CMK (cell line): ENCODE data around the gene TRIM58.

Experiments
- DNase-seq: peaks from one replicate; pipeline ENCODE4 v3.0.0-alpha.2; 2010; ENCODE audit warnings: low read depth

TRIM58 gene

GRCh38 chr1:247884797-247885413 is 27.9 kb downstream of the TRIM58 start:
- no peak for DNase-seq

DNA sequence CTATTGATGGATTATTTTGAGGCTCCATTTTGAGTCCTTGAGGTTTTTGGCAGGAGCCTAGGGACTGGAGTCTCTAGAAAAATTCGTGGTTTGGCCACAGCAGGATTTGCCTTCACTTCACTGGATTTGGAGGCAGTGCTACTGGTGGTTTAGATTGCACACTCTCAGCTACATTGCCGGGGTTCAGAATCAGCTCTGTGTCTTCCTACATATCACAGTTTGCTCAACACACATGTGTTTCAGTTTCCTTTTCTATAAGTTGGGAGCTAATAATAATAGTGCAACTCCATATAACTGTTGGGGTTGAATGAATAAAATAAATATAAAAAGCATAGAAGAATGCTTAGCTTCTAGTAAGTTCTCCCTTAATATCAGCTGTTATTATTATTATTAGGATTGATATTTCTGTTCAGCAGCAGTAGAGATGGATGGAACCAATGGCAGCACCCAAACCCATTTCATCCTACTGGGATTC is 38.2 kb downstream of the TRIM58 start, which contains the start of gene OR2W3:
Gene OR2W3 (plus strand): TSS at position 425 of the 475 bp plus-strand sequence. CDS start 0 bp downstream, at position 425.
- DNase-seq = no peak

GRCh38 chr1:247895976-247896375 is 39.0 kb downstream of the TRIM58 start:
- DNase-seq = no peak

GRCh38 chr1:247904122-247904521 is 47.1 kb downstream of the TRIM58 start:
- DNase-seq = no peak

GRCh38 chr1:247905181-247905580 is 48.2 kb downstream of the TRIM58 start:
- peak; percentile 66 for DNase-seq

GRCh38 chr1:247905910-247906503 is 49.0 kb downstream of the TRIM58 start:
- peak; percentile 41 for DNase-seq

GRCh38 chr1:247906504-247907047 is 49.6 kb downstream of the TRIM58 start:
- peak; percentile 74 for DNase-seq

DNA sequence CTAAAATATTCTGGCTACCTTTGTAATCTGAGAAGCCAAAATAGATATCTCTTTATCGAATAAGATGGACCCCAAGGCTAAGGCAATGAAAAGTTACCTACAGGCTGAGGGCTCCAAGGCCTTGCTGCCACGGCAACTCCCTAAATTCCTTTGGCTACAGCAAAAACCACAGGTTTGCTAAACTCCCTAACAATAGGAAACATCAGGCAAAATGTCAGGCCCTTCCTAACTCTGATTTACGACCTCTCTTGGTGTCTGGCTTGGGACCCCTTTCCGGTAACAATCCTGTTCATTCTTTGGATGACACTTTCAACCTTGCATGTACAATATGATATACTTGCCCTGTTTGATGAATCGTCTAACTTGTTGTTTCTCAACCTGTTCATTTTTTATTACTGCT is 51.8 kb downstream of the TRIM58 start:
- no peak for DNase-seq

GRCh38 chr1:247913786-247914185 is 56.8 kb downstream of the TRIM58 start:
- no peak for DNase-seq

DNA sequence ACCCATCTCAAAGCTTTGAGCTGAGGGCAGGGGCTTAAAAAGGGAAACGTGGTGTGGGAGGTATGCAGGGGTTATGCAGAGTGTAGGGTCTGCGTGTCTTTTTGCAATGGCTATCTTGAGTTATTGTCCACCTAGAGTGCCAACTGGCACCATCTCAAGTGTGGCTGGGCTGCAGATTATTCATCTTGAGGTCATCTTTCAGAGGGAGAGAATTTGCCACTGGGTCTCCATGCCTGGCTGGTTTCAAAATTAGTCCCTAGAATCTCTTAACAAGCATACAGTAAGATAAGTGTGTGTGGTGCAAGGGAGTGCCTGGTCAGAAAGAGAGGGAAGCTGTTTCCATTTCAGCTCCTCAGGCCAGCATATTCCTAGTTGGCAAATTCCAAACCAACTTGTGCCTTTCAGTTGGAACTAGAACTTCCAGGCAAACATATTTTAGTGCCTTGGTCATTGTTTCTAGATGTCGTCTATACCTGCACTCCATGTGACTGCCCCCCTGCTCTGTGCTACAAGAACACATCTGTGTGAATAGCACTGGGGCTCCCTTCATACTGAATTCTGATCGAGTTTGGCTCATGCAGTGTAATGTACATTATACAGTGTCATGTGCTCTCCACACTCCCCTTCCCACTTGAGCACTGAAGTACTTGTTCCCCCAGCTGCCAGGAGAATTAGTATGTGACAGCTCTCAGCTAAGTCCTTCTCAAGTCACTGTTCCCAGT is 58.1 kb downstream of the TRIM58 start:
- DNase-seq = no peak

DNA sequence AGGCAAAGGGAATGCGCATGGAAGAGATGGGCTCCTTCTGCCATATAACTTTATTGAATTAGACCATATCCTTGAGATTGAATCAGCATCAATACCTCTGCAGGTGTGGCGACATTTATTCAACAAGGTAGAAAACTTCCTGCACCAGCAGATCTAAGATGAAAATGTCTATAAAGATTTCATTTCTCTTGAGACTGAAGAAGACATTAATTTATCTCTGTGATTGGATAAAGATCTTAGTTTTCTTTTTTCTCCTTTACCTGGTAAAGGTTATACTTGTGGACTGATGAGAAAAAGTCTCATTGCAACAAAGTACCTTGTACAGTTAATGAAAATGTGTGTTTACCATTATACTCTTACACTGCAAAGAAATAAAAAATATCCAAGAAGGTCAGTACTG is 63.0 kb downstream of the TRIM58 start, which contains the start of gene OR2T8:
Gene OR2T8 (plus strand): TSS at position 301 of the 400 bp plus-strand sequence. CDS start 766 bp downstream, outside the sequence.
- DNase-seq = no peak

DNA sequence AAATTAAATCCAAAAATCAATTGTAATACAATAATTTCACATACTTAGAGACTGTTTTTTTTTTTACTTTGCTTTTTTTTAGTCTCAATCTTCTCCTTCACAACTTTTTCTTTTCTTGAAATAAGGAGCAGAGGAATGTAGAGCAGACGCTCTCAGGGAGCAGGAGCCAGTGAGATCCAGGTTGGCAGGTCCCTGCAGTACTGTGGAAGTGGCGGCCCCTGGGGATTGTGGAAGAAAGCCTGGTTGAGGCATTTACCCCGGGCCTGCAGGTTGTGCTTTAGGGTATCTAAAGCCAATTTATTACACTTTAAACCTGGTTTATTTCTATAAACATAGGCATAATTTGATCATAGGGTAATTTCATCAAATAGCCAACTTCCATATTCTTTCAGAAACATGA is 67.0 kb downstream of the TRIM58 start:
- no peak for DNase-seq

DNA sequence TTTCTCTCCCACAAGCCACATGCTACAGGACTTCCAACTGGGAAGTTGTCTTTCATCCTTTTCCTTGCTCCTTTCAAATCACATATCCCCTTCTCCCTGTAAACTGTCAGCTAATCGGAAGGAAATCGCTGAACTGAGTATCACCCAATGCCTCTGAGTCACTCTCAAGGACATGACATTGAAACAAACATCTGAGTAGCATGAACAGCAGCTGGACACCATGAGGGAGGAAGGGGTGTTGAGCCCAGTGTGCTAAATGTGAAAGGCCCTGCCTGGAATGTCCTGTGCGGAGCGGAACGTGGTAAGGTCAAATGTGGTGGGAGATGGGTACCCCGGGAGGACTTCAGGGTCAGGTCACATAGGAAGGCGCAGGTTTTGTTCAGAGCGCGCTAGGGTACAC is 67.9 kb downstream of the TRIM58 start, which contains the start of gene OR2AJ1:
Gene OR2AJ1 (plus strand): TSS at position 22 of the 400 bp plus-strand sequence. CDS start 8,880 bp downstream, outside the sequence.
- no peak for DNase-seq
